Activated CD4-positive, alpha-beta T cell treated with anti-CD3 and anti-CD28 coated beads, Interleukin-2, Interleukin-6, amounts not matched to agents 100 ng/mL and 50 ng/mL, durations not matched to agents 16 hours and 8 hours (primary cell): ENCODE results near the gene TMPRSS9.
"Not testable (repeated sequence)": the region's sequence is repeated elsewhere in the genome, so short reads cannot be mapped to it uniquely, and the experiment has no call there.

ENCODE experiments used
- DNase-seq: peaks from one replicate; pipeline ENCODE4 v3.0.0-alpha.2; 2020

The TMPRSS9 gene

GRCh38 chr19:2468596-2468995, 108.5 kb downstream of the TMPRSS9 start:
- no peak for DNase-seq

DNA sequence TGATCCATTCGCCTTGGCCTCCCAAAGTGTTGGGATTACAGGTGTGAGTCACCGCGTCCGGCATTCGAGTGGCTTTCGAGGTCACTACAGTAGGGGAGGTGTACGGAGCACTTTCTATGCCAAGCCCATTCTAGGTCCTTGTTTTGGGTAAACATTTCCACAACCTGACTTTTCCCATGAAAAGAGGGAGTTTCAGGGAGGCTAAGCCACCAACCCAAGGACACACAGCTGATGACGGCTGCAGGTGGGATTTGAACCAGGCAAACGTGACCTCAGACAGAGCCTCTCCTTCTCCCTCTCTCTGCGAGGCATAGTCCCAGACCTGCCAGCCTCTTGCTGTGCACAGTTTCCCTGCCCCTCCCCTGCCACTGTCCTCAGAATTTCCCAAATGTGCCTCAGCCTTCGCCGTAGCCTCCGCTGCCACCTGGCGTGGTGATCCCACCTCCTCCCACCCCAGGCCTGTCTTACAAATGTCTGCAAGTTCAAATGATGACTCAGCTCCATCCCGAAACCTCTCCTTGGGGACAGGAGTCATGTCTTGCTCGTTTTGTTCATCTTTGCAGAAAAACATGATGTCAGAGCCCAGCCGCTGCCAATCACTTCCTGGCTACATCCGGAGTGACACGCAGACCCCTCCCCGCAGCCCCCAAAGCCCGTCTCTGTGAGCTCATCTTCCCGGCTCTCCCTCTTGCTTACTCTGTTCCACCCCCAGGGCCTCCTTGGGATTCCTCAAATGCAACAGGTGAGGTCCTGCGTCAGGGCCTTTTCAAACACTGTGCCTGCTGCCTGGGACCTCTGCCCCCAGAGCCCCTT, 109.2 kb downstream of the TMPRSS9 start:
- peak; percentile 79 for DNase-seq

GRCh38 chr19:2469915-2470200, 109.8 kb downstream of the TMPRSS9 start:
- DNase-seq: not testable (repeated sequence)

- peak; percentile 91 for DNase-seq
Observed at GRCh38 chr19:2474232-2475017, 114.4 kb downstream of the TMPRSS9 start.

DNA sequence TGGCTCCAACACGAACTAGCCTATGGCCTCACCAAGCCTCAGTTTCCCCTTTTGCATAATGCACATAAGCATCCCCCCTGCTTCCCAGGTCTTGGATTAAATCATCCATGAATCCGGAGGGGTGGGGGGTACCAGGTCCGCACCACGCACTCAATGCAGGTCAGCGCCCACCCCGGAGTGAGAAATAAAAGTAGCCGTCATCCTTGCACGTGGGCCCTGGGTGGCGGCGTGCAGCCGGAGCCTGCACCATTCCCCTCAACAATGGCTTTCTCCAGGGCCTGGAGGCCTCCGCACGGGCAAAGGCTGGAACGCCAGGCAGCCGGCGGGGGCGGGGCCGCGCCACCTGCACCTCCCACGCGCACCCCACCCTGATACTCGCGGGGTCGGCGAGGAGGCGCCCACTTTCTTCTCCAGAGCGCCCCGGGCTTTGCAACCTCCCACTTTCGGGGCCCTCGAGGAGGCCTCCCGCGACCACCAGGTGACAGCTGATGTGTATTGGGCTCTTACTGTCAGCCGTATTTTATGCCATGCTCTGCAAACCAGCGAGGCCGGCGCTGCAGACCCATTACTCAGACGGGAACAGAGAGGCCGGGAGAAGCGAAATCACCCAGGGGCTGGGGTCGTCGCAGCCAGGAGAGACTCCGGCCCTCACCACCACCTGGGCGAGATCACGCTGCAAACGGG, 115.1 kb downstream of the TMPRSS9 start:
- peak; percentile 70 for DNase-seq
